Inferior parietal cortex (tissue), 1 donor: ENCODE data around the gene CDK5R2.
"Not testable (repeated sequence)": the region's sequence is repeated elsewhere in the genome, so short reads cannot be mapped to it uniquely, and the experiment has no call there.

Experiments used
- DNase-seq: peaks from one replicate; pipeline ENCODE4 v3.0.0-alpha.2; 2016; ENCODE audit errors: extremely low spot score

CDK5R2 gene

DNA sequence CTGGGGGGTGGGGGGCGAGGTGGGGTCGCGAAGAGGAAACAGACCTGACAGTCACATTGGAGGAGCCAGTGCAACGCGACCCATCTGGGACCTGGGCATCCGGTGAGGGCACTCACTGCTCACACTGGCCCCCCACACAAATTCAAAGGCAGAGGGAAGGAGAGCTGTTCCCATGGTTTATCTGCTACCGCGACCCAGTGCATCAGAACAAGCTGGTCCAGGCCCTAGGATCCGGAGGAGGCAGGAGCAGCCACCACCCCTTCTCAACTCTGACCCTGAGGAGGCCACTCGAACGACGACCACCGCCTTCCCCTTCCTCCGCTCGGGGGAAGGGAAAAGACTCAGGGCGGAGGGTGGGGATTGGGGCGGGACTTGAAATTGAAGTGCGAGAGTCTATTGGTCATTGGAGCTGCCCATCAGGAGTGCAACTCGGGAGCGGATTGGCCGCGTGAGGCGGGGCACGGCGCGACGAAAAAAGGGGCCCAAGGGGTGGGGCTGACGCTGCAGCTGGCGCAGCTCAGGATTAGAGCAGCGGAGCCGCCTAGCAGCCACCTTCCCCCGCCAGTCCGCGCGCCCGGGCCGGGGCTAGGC is at the start of gene CDK5R2:
CDK5R2 (plus strand) TSS at position 526 of the 591 bp plus-strand sequence. CDS start 155 bp downstream, outside the sequence.
- DNase-seq, result peak; percentile 81

DNA sequence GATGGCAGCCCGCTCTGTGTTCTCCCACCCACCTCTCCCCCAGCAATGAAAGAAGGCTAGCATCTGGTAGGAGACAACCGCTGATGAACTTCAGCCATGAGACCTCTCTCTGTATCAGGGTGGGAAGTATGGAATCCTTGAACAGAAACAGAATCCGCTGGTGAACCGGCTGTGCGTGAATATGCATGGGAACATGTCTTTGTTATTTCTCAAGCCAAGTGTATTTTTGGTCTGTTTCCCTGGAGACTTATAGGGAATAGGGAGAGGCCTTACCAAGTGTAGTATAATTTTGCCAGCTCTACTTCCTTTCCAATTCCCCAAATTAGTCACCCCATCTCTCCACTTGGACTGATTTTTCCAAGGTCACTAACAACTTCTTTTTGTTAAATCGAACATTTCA is 48.7 kb upstream of the CDK5R2 start:
- DNase-seq, result no peak

DNA sequence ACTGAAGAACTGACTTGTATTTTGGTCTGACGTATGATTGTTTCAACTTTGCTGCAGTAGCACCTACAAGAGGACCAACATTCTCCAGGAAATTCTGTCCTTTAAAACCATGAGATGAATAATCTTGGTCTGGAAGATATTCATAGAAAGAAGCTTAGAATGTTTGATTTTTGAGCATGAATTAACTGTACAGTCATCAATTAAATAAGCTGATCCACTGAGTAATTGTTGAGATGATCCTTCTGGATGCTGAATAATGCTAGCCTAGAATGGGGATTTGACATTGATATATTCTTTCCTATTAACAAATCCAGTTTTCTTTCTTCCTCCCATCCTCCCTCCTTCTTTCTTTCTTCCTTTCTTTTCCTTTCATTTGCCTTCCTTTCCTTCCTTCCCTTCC is 39.0 kb upstream of the CDK5R2 start:
- DNase-seq, result no peak

DNA sequence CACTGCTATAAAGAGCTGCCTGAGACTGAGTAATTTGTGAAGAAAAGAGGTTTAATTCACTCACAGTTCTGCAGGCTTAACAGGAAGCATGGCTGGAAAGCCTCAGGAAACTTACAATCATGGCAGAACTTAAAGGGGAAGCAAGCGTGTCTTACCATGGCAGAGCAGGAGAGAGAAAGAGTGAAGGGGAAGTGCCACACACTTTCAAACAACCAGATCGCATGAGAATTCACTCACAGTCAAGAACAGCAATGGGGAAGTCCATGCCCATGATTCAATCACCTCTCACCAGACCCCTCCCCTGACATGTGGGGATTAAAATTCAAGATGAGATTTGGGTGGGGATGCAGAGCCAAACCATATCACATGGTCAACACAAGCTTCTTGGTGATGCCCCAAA is 34.7 kb upstream of the CDK5R2 start:
- DNase-seq, result no peak

DNA sequence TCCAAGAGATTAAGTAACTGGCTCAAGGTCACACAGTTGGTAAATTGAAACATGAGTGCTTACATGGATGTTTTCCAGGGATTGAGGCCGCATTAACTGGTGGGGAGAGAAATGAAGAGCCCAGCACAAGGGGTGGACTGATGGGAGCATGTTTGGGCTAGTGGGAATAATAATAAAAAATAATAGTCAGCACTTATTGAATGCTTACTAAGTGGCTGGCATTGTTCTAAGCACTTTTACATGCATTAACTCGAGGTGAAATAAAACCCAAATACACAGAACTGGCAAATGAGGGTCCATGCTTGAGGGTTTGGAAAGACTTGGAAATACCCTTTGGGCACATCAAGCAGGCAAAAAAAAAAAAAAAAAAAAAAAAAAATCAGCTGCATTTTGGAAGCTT is 34.0 kb upstream of the CDK5R2 start:
- no peak for DNase-seq

DNA sequence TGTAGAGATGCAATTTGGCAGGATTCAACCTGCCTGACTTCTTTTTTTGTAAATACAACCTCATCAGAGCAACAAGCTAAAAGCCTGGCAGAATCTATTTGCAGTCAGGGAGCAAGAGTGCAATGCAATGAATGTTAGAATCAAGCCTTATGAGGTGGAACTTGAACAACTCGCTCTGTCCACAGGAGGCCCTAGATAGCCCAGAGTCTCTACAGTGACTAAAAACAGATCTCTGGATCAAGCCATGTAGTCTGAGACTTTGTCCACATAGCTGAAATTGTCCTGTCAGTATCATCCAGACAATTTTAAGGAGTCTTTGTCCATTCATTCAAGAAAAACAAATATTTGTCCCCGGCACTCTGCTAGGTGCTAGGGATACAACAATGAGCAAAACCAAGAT is 32.0 kb upstream of the CDK5R2 start:
- peak; percentile 3 for DNase-seq

DNA sequence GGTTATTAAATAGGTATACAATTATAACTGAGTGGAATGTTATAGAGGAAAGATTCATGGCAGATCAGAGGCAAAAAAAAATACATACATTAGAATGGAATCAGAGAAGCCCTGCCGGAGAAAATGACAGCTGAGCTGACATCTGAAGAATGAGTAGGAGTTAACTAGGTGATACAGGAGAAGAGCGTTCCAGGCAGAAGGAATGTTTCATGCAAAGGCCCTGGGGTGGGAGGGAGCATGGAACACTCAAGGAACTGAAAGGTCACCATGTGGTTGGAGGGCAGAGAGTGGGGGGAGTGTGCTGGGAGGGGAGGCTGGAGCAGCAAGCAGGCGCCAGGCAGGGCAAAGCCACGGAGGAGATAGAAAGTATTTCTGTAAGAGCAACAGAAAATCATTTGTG is 31.6 kb upstream of the CDK5R2 start:
- no peak for DNase-seq

DNA sequence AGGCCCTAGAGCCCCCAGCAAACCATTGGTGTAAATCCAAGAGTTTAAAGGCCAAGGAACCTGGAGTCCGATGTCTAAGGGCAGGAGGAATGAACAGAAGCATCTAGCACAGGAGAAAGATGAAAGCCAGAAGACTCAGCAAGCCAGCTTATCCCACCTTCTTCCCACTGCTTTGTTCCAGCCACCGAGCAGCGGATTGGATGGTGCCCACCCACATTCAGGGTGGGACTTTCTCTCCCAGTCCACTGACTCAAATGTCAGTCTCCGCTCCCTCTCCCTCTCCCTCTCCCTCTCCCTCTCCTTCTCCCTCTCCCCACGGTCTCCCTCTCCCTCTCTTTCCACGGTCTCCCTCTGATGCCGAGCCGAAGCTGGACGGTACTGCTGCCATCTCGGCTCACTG is 29.0 kb upstream of the CDK5R2 start:
- not testable (repeated sequence) for DNase-seq

DNA sequence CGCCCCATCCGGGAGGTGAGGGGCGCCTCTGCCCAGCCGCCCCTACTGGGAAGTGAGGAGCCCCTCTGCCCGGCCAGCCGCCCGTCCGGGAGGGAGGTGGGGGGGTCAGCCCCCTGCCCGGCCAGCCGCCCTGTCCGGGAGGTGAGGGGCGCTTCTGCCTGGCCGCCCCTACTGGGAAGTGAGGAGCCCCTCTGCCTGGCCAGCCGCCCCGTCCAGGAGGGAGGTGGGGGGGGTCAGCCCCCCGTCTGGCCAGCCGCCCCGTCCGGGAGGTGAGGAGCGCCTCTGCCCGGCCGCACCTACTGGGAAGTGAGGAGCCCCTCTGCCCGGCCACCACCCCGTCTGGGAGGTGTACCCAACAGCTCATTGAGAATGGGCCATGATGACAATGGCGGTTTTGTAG is 27.7 kb upstream of the CDK5R2 start:
- not testable (repeated sequence) for DNase-seq

DNA sequence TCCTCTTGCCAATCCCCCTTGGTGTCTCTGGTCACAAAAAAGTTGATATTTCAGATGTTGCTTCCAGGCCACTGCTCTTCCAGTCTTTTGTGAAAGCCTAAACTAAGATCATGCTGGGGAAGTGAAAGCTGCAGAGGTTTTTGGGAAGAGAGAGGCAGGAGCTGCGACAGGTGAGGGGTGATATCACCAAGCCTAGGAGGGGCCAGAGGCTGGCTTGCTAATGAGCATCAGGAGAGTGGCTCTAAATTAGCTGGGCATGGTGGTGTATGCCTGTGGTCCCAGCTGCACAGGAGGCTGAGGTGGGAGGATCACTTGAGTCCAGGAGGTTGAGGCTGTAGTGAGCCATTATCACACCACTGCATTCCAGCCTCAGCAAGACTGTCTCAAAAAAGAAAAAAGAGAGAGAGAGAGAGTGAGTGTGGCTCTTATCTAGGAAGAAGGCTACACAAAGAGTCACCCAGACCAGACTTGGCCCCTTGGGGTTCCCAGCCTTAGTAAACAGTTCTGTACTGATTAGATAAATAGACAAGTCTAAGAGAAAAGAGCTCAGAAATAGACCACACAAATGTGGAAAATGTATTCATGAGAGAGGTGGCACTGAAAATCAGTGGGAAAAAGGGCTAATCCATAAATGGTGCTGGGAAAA is 14.6 kb upstream of the CDK5R2 start:
- DNase-seq, result no peak

DNA sequence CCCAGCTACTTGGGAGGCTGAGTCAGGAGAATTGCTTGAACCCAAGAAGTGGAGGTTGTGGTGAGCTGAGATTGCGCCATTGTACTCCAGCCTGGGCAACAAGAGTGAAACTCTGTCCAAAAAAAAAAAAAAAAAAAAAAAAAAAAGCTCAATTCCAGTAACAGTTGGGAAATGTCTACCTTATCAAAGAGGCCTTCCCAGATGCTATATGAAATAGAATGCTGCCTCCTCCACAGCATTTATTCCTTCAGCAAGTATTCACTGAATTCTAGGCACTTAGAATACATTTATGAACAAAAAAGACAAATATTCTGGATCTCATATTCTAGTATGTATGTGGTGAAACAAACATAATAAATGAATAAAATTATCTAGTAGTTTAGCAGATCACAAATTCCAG is 12.8 kb upstream of the CDK5R2 start:
- no peak for DNase-seq

DNA sequence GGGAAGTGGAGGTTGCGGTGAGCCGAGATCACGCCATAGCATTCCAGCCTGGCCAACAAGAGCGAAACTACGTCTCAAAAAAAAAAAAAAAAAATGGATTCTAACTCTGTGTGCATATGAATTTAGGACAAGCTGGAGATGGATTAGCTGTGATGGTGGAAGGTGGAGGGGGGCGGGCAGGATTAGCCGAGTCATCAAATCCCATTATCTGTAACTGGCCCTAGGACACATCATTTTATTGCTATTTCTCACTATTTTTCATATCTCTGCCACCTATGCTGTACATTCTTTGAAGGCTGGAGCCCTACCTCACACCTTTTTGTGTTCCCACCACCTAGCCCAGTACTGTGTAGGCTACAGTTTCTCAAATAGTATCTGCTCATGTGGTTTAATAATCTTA is 7.3 kb upstream of the CDK5R2 start:
- DNase-seq, result no peak

DNA sequence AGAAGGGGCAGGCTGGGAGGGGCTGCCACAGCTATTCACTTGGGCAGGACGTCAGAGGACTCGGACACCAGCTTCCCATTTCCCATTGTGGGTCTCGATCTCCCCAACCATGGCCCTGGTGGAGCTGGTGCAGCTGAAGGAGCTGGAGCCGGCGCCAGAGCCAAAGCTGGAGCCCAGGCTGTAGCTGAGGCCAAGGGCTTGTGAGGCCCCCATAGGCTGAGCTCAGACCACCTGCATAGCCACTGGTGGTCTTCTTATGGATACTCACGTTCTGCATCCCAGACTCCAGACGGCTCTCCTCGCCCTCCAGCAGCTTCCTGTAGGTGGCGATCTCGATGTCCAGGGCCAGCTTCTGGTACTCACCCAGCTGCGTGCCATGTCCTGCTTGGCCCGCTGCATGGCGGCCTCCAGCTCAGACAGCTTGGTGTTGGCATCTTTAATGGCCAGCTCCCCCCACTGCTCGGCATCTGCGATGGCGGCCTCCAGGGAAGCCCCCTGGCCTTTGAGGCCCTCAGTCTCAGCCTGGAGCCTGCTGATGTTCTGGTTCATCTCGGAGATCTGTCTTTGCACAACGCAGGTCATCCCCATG is 6.0 kb upstream of the CDK5R2 start:
- no peak for DNase-seq

DNA sequence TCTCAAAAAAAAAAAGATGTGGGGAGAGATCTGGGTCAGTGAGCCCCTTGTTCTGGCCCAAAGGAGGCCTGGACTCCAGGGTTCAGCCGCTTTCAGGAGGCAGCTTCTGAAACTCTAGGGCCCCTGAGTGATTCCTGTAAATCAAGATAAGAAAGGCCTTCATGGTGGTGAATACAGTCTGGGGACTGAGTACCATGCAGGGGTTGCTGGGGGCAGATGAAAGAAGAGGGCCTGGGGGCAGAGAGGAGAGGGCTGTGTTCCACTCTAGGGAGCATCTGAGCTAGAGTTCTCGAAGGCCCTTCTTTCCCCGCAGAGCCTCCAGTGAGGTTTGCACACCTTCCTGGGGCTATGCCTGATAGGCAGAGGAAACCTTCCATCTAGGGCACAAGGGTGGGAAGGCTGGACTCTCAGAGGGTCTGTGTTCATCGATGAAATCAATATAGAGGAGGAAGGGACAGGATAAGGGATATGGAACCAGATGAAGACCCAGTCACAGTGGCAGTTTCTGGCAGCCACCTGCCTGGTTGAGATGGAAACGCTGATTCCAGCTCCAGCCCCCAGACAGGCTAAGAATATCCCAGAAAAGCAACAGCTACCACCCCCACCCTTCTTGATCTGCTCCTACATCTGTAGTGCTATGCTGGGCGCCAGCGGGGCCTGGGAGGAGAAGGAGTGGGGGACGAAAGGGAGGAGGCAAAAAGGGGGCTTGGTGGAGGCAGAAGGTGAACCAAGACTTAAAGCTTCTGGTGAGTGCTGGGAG is 4.7 kb upstream of the CDK5R2 start:
- peak; percentile 49 for DNase-seq

DNA sequence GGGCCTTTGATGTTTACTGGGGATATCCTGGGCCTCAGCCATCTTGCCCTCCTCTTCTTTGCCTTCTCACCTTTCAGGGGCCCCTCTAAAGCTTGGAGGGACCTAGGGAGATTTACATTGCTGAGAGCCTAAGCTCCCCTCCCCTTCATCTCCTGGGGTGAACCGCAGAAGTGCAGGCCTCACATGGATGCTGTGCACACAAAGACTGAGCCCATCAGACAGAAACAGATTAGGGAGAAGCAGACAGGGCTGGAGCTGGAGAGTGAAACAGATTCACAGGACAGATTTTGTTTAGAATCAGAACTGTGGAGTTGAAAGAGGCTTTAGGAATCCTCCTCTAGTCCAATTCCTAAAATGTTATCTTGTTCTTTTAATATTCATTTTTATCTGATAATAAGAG is 3.4 kb upstream of the CDK5R2 start:
- no peak for DNase-seq

DNA sequence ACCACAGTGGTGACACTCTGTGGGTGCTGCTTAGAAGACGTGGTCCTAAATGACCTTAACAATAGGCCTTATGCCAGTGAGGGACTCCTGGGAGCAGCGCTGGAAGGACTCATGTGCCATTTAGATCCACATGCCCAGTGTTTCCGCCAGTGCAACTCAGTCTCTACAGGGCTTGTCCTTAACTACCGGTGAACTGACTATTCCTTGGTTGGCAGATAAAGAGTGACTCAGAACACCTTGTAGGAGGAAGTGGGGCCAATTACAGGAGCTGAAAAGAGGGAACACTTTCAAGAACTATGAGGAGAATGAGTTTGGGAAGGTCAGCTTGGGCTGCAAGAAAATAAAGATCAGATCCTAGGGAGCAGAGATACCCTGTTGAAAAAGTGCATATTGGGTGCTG is 1.8 kb upstream of the CDK5R2 start:
- no peak for DNase-seq

DNA sequence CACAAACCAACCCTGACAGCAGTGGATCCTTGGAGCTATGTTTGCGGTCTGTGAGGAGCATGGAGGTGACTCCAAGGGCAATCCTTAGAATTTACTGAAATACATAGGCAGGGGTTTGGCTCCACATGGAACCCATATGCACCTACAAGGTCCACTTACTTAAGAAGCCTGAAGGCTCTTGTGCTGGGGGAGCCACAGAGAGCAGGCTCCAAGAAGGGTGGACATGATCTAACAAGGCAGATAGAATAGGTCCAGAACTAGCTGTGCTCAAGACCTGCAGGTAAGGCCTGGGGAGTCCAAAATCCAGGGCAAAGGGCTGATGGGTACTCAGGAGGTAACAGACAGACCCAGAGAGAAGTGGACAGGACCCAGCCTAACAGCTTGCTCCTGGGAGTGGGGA is 1.2 kb upstream of the CDK5R2 start:
- no peak for DNase-seq

DNA sequence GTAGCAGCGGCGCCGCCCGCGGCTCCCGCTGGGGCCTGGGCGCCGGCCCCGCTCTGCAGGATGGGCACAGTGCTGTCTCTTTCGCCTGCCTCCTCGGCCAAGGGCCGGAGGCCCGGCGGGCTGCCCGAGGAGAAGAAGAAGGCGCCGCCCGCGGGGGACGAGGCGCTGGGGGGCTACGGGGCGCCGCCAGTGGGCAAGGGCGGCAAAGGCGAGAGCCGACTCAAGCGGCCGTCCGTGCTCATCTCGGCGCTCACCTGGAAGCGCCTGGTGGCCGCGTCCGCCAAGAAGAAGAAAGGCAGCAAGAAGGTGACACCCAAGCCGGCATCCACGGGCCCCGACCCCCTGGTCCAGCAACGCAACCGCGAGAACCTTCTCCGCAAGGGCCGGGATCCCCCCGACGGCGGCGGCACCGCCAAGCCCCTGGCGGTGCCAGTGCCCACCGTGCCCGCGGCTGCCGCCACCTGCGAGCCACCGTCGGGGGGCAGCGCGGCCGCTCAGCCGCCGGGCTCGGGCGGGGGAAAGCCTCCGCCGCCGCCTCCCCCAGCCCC is 369 bp downstream of the CDK5R2 start:
- no peak for DNase-seq

DNA sequence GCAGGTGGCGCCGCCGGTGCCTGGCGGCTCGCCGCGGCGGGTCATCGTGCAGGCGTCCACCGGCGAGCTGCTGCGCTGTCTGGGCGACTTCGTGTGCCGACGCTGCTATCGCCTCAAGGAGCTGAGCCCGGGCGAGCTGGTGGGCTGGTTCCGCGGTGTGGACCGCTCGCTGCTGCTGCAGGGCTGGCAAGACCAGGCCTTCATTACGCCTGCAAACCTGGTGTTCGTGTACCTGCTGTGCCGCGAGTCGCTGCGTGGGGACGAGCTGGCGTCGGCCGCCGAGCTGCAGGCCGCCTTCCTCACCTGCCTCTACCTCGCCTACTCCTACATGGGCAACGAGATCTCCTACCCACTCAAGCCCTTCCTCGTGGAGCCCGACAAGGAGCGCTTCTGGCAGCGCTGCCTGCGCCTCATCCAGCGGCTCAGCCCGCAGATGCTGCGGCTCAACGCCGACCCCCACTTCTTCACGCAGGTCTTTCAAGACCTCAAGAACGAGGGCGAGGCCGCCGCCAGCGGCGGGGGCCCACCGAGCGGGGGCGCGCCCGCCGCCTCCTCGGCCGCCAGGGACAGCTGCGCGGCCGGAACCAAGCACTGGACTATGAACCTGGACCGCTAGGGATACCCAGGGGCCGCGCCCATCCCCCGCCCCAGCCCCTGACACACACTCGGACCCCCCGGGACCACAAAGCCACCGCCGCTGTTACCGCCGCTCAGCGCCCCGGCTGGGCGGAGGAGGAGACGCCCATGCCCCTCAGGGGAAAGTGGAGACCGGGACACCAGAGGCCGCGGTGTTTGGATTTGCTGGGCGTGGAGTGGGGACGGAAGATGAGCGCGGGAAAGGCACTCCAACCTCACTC is 1.1 kb downstream of the CDK5R2 start:
- no peak for DNase-seq

DNA sequence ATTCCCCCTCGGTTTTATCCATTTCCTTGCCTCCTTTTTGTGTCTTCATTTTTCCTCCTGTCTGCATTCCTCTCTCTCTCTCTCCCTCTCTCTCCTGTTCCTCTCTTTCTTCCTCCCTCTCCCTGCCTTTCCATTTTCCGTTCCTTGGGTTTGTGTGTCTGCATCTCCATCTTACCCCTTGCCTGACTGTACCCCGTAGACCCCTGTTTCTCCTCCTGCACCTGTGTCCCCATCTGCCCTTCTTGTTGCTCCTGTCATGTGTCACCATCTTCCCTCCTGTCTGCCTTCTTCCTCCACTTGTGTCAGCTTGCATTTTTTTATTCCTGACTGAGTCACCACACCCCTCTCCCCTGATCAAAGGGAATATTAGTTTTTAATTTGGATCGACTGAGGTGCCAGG is 1.8 kb downstream of the CDK5R2 start:
- no peak for DNase-seq
